CD4-positive, alpha-beta T cell treated with Interleukin-12 subunit alpha and Interleukin-12 subunit beta, for 1 hour (primary cell): ENCODE results near the gene STAT6.

ENCODE experiments used
- DNase-seq: peaks from one replicate; pipeline ENCODE4 v3.0.0-alpha.2; 2020

Gene STAT6, protein sequence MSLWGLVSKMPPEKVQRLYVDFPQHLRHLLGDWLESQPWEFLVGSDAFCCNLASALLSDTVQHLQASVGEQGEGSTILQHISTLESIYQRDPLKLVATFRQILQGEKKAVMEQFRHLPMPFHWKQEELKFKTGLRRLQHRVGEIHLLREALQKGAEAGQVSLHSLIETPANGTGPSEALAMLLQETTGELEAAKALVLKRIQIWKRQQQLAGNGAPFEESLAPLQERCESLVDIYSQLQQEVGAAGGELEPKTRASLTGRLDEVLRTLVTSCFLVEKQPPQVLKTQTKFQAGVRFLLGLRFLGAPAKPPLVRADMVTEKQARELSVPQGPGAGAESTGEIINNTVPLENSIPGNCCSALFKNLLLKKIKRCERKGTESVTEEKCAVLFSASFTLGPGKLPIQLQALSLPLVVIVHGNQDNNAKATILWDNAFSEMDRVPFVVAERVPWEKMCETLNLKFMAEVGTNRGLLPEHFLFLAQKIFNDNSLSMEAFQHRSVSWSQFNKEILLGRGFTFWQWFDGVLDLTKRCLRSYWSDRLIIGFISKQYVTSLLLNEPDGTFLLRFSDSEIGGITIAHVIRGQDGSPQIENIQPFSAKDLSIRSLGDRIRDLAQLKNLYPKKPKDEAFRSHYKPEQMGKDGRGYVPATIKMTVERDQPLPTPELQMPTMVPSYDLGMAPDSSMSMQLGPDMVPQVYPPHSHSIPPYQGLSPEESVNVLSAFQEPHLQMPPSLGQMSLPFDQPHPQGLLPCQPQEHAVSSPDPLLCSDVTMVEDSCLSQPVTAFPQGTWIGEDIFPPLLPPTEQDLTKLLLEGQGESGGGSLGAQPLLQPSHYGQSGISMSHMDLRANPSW

DNA sequence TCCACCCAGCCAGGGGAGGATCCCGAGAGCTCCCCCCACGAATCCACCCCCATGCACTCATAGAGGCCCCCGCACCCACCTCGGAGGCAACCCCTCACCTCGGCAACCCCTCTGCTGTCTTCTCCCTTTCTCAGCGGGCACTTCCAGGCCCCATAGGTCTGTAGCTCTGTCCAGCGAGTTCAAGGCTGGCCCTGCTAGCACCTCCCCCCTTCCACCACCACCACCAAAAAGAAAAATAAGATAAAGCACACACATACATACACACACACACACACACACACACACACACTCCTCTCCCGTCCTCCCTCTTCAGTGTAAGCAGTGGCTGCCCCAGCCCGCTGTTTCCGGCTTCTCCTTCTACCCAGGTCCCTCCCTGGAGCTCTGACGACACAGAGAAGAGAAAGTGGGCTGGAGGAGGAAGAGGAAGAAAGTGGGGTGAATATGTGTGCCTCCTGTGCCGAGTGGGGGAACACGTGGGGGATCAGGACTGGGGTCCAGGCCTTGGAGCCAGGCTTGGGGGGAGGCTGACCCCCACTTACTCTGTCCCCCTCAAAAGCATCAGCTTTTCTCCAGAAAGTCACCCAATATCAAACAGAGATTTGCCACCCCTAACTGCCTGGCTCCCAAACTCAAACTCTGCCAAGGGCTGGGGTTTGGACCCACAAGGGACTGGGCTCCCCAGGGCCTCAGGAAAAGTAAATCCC, at the start of gene STAT6:
Gene STAT6 (minus strand): TSS at position 332 of the 704 bp plus-strand sequence. CDS start 3,084 bp downstream, outside the sequence.
- peak; percentile 91 for DNase-seq

DNA sequence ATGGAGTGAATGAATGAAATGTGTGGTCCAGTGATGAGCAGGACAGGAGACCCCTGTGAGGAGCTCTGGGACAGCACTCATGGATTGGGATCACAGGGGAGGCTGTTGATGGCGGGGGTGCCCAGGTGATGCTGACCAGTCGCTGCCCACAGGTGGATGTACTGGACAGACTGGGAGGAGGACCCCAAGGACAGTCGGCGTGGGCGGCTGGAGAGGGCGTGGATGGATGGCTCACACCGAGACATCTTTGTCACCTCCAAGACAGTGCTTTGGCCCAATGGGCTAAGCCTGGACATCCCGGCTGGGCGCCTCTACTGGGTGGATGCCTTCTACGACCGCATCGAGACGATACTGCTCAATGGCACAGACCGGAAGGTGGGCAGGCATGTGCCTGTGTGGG, 49.6 kb upstream of the STAT6 start:
- no peak for DNase-seq

DNA sequence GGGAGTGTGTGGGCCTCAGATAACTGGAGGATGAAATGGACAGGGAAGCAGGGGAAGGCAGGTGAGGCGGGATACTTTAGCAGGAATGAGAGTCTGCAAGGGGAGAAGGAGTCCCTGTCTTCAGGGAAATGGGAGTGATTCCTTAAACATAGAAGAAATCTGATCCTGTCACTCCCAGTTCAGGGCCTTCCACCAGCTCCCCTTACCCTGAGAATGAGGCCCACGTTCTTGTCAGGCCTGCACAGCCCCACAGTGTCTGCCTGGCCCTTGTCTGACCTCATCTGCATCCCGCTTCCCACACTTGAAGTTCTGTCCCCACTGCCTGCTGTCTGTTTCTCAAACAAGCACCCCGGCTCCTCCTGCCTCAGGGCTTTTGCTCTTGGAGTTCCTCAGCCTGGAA, 48.9 kb upstream of the STAT6 start:
- DNase-seq = no peak

DNA sequence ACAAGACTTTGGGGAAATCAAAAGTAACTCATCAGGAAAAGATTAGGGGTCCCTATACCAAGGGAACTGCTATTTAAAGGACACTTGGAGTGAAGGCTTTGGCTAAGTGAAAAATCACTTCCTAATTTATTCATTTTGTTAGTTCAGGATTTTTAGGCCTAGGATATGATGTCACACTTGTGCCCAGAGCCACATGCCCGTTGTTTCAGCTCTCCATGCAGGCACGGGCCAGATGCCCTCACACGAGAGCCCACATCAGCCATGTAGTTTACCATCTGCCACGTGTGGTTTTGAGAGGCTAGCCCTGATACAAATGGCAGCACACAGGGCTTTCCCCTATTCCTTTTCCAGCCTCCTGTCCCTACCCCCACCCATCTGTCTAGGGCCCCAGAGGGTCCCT, 48.1 kb upstream of the STAT6 start:
- no peak for DNase-seq

DNA sequence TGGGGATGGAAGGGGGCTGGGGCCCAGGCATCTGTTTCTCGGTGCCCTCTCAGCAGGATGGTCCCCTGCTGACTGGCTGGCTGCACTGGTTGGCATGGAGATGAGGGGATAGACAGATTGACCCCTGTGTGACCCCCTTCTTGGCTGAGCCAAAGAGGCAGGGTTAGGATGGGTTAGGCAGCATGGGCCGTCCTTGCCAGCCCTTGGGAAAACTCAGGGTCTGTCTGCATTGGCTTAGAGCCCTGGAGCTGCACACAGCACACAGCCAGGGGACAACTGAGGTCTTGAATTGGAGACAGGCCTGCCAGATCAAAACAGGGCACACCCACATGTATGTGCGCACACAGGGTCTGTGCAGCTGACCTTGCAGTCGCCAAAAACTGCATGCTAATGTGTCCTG, 47.5 kb upstream of the STAT6 start:
- no peak for DNase-seq

DNA sequence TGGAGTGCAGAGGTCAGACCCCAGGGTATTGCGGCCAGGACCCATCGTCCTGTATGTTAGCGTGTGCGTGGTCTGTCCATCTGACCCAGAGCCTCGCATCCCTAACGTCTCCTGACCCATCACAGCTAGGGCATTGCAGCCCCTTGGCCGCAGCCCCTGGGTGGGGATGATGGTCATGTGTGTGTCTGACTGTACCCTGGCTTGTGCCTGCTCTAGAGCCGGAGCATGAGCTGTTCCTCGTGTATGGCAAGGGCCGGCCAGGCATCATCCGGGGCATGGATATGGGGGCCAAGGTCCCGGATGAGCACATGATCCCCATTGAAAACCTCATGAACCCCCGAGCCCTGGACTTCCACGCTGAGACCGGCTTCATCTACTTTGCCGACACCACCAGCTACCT, 47.0 kb upstream of the STAT6 start:
- DNase-seq = no peak

DNA sequence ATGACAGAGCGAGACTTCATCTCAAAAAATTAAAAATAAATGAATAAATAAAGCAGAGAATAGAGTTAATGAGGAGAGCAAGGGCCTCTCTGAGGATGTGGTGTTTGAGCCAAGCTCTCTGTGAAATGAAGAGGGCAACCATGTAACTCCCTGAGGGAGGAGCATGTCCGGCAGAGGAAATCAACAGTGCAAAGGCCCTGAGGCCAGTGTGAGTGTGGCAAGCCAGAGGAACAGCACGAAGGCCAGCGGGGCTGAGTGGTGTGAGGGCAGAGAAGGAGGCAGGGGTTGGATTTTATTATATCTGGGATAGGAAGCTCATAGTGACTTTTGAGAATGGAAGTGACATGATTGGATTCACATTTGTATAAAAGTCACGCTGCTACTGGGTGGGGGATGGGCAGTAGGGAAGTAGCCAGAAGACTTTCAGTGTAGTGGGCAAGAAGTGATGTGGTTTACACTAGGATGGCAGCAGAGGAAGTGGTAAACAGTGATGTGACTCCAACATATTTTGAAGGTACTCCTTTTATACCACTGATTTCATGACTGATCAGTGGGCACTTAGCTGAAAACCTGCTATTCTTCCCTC, 46.5 kb upstream of the STAT6 start:
- DNase-seq = peak; percentile 9

DNA sequence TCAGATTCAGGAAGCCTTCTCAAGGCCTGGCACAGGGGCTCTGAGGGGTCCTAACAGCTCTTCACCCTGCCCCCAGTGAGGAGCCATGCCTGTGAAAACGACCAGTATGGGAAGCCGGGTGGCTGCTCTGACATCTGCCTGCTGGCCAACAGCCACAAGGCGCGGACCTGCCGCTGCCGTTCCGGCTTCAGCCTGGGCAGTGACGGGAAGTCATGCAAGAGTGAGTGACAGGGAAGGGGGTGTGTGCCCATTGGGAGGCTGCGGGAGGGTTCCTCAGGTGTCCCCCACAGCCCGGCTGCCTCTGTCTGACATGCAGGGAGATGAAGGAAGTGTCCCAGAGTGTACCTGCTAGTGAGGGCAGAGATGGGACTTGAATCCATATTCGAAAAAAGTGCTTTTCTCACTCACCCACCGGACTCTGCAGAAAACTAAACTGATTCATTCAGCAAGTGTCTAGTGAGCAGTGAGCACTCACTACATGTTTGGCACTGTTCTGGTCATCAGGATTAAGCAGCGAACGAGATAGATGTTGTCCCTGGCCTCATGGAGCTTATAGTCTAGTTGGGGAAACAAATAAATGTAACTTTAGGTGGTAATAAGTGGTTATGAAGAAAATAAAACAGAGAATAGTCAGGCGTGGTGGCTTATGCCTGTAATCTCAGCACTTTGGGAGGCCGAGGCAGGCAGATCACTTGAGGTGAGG, 45.7 kb upstream of the STAT6 start:
- no peak for DNase-seq

DNA sequence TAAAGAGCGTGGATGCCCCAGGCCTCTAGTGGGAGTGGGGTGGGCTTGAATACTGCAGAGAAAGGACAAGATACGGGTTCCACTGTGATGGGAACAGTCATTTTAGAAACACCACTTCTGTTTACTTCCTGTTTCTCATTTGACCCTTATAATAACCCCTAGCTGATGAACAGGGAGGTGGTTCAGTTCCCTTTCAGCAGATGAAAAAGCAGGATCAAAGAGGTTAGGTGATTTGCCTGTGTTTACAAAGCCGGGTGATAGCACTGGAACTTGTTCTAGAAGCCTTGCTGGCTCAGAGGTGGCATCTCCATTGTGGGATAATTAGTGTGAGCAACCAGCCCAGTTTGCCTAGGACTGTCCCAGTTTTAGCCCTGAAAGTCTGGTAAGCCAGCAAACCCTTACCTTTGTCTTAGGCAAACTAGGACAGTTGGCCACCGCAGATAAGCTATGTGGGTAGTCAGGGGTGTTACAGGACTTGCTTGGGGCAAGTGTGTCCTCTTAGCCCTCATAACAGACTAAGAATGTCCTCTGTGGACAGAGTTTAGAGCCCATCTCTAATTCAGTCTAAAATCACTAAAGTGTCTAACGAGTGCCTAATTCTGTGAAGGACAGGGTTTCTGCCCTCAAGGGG, 43.8 kb upstream of the STAT6 start:
- DNase-seq = no peak

DNA sequence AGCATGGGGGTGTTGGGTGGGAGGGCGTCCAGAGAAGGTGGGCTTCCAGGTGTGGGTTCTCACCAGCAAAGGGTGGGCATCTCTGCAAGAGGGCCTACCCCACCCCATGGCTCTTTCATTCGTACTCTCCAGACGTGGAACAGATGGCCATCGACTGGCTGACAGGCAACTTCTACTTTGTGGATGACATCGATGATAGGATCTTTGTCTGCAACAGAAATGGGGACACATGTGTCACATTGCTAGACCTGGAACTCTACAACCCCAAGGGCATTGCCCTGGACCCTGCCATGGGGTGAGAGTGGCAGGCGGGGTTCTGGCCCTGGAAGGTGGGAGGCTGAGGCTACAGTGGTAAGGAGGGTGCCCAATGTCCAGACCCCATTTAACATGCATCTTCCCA, 42.9 kb upstream of the STAT6 start:
- no peak for DNase-seq

DNA sequence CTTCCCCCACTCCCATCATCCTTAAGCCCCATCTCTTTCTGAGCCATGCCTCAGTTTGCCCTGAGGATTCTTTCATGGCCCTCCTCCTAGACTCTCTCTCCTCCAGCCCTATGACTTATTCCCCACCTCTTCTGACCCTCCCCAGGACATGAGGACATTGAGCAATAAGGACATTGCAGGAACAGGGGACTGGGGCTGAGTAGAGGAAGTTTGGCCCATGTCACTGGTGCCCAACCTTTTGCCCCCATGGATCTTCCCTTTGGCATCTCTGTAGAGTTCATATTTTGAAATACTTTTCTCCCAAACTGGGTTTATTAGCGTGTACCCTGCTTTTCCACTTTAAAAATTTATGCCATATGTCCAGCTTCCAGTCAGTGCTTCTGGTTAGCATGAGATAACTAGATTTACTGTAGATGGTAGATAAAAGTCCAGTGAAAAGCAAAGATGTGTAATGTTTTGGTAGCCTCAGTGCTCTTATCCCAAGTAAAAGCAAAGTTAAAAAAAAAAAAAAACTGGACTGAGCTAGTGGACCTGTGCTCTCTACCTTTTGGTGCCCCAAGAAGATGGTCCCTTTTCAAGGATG, 42.3 kb upstream of the STAT6 start:
- no peak for DNase-seq

DNA sequence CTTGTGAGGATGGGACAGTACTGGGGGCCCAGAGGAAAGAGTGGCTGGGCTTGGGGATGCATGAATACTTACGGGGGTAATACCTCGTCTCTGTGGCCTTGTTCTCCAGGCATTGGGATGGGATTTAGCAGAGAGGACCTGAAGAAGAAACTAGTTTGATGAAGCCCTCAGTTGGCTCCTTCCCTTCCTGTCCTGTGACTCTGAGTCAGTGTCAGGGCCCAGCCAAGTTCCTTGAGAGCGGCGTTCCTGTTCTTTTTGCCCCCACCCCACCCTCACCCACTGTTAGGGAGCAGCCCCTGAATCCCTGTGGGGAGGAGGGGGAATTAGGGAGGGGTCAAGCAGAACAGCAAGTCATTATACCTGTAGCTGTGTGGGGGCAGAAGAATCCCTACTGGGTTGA, 41.5 kb upstream of the STAT6 start:
- no peak for DNase-seq

DNA sequence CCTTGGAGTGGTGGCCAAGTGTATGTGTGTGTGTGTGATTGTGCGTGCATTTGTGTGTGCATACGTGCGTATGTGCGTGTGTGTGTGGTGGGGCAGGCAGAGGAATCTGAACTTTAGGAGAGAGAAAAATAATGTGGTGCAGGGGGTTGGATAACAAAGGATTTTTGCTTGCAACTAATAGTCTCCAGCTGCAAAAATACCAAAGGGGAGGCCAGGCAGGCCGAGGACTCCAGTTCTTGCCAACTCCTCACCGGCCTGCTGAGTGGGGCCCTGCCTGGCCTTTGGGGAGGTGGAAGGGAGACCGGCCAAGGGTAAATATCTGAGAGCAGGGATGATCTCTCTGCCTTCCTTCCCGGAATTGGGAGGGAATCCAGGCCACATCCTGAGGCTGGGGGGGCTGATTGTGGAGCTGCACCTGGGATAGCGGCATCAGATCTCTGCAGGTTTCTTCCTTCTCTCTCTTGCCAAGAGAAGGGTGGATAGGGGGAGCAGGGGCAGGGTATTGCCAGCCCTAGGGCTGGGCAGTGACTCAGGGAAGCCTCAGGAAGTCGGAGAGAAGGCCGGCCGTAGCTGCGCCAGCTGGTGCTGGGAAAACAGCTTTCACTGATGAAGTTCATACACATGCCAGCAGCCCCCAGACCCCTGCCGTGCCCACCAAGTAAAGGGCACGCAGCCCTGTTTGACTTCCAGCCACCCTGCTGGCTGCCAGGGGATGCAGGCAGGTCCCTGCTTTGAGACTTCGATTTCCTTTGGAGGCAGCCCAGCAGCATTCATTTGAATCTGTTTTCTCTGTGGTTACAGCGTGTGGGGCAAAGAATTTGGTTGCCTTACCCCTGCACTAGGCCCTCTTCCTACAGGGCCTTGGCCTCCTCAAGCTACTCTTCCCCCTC, 40.8 kb upstream of the STAT6 start:
- DNase-seq = no peak

DNA sequence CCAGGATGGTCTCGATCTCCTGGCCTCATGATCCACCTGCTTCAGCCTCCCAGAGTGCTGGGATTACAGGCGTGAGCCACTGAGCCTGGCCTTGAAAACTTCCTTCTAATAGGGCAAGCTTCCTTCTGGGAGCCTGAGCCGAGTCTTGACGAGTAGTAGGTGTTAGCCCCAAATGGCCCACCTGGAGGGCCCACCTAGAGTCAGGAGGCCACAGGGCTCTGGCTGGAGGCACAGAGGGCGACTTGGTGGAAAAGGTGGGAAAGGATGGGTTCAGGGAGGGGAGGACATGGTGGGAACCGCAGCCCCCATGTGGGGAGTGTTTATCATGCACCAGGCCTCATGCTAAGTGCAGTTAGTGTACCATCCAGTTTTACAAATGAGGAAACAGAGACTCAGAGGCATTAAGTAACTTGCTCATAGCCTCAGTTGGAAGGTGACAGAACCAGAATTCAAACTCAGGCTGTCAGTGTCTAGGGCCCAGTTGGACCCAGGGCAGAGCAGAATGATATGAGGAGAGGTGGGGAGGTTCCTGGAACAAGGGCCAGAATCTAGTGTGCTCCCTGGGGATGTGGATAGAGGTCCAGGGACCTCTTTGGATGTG, 39.3 kb upstream of the STAT6 start:
- DNase-seq = no peak

DNA sequence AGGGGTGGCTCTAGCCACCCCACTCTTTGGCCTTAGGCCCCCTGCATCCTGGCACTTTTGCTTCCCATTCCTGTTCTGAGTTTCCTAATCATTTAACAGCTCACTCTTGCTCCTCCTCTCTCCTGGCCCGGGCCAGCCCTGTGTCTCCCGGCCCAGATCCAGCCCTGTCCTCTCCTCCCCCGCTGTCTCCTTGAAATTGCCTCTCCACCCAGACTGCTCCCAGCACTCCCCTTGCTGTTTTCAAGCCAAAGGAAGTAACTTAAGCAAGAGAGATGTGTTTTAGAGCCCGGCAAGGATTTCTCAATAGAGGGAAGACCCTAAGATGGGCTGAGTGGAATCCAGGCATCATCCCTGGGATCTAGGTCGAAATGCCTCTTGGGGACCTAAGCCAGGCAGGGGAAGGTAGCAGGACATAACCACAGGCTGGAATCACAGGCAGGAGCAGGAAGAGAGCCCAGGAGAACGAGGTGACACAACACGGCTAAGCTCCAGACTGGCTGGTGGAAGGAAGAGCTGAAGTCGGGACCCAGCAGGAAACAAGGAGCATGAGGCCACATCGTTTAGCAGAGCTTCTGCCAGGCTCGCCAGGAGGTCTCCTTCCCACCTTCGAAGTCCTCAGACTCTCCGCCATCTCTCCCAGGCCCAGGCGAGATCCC, 38.2 kb upstream of the STAT6 start:
- DNase-seq = no peak

DNA sequence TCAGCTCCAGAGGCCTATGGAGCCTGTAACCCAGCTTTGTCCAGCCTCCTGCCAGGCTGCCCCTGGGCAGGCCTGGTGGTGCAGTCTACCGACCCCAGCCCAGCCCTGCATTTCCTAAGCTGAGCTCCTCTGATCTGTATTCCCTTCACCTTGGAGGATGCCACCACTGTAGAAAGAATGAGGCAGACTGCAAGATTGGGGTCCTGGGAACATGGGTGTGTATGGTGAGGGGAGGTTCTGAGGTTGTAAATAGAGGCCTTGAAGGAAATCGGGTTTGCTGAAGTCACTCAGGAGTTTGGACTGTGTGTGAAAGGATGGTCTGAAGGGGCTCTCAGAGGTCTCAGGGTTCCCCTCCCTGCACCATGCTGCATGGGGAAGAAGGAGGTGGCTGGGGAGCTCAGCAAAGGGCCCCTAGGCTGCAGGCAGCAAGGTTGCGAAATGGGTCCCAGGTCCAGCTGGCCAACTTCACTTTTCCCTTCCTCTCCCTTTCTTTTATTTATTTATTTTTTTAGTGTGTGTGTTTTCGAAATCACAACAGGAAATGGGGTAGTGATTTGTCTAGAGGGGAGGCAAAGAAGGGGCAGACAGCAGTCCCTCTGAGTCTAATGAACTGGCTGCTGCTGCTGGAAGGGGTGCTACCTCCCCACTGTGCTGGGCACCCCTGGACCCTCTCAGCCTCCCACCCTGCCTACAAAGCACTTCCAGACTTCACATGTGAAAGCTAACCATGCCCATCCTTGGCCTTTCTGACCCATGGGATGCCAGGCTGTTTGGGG, 37.5 kb upstream of the STAT6 start:
- no peak for DNase-seq

DNA sequence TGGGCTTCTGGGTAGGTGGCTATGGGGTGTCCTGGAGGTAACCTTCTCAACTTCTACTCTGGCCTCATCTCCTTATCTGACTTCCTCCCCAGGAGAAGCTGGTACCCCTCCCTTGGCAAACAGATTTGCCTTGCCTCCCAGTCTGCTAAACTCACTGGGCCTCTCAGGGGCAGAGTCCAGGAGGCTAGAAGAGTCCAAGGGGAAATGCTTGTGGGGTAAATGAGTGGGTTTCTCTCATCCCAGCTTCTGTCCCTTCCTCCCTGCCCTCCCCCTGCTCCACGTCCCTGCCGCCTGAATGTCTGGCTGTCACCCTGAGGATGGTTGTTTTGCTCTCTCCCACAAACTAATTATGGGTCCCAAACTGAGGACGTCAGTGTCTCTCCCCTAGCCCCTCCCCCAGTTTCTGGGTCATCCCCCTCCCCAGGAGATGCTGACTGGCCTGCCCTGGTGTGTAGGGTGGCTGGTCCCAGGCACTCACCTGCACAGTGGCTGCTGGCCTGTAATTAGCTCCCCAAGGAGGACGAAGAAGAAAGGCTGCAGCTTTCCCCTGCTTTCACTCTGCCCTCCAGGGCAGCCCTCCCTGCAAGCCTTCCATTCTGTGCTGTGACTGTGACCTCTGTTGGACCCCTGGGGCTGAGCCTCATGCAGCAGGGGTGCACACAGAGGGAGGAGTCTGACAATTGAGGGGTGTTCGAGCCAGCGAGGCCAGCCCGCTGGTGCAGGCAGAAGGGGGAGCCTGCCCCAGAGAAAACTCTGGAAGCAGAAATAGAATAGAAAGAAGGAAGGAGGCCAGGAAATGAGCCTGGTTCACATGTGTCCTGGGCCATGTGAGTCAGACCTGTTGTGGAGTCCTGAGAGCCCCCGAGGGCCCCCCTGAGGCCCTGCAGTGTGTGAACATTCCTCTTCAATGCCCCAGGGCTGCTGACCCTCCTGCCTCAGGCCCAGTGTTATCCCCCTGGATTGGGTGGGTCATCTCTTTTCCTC, 36.1 kb upstream of the STAT6 start, which contains the start of gene LRP1-AS:
Gene LRP1-AS (minus strand): TSS at position 659 of the 984 bp plus-strand sequence.
- DNase-seq = no peak
